Prostate gland (tissue), 2 donors: Measurements from ENCODE around the gene ANKRD35. TPM values are rescaled to one million over a fixed set of nuclear protein-coding genes. Genes with fewer than 3 reads are reported as not detected.
A peak's percentile ranks its signal among the peaks of the same experiment; 100 is the strongest.

ENCODE experiments used
- DNase-seq: peaks from one replicate; pipeline ENCODE4 v3.0.0-alpha.2; 2019; ENCODE audit warnings: low spot score
- H3K27ac ChIP-seq, 2 donors: fragments of 200-600 bp; sonication (generic); 2 replicates each; pipeline ENCODE4 v1.5.1; 2017 to 2019
- H3K27me3 ChIP-seq: fragments of 200-600 bp; sonication (generic); replicated peaks from 2 replicates; pipeline ENCODE4 v1.5.1; 2019; ENCODE audit not compliant: insufficient read depth
- H3K36me3 ChIP-seq, 2 donors: fragments of 200-600 bp; sonication (generic); 1 replicate in 1 of 2; 2 replicates in 1 of 2; pipeline versions ENCODE4 v1.5.1 to v1.8.1; 2017 to 2019
- H3K4me1 ChIP-seq: fragments of 200-600 bp; sonication (generic); replicated peaks from 2 replicates; pipeline ENCODE4 v1.5.1; 2019
- H3K4me3 ChIP-seq, 2 donors: fragments of 200-600 bp; sonication (generic); 2 replicates each; pipeline ENCODE4 v1.5.1; 2017 to 2019
- H3K9me3 ChIP-seq: fragments of 200-600 bp; sonication (generic); 2 replicates; pipeline ENCODE4 v1.5.1; 2017
- POLR2A ChIP-seq: fragments of 450-650 bp; IDR thresholded peaks from one replicate; pipeline ENCODE4 v1.6.1; 2016; ENCODE audit warnings: antibody characterized with exemption, mild to moderate bottlenecking
- POLR2AphosphoS5 ChIP-seq: sonication (generic); formaldehyde crosslinking; IDR thresholded peaks from one replicate; pipeline ENCODE4 v1.6.1; 2017; ENCODE audit warnings: antibody characterized with exemption
- WGBS: methylation state at CpG from one replicate; pipeline ENCODE4 v1.1.5; 2018; 5-methylcytosine and 5-hydroxymethylcytosine counted together
- intact Hi-C: fragments of 100-400 bp; cut with DNase I; formaldehyde crosslinking; loops from one replicate; pipeline ENCODE4 v1.14.2; 2022
- total RNA-seq, 2 donors: library from RNA; depleted of rRNA; stranded (reverse); fragments of >200 nt; gene quantifications; one replicate each; pipeline ENCODE4 v1.1.0, GENCODE V29; 2016
- TF ChIP-seq, protein P1 (sequence below), 4 experiments: fragments of 200-600 bp in 2 of 4; fragments of 450-650 bp in 2 of 4; sonication (generic) in 2 of 4; IDR thresholded peaks; 1 replicate in 3 of 4; 2 replicates in 1 of 4; pipeline ENCODE4 v1.5.1; 2016 to 2019; ENCODE audit warnings: antibody characterized with exemption in 4 of 4, mild to moderate bottlenecking in 2 of 4, moderate library complexity in 2 of 4

ANKRD35 gene
- total RNA-seq, 2 donors from 2014 or later: 6.6 to 7.5 TPM

DNA sequence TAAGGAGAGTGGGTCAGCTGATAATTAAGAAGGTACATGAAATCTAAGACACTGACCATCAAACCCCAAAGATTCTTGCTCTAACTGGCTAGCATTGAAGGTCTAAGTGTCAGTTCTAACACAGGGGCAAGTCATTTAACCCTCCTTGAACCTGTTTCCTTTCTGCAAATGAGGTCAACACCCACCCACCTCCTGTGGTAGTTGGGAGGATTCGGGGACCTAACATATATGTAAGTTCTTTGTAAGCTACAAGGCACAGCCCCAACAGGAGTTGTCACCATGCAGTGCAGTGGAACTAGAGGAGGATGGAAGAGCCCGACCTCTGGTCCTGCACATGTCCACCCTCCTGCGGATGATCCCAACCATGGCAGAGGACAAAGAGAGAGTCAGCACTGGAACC, 37.8 kb downstream of the ANKRD35 start:
- H3K36me3 ChIP-seq: peaks cover 8 to 21% of the 10 kb centered on the region in 2 donors
- no peaks in the 10 kb centered on the region for H3K9me3 ChIP-seq
- no peak overlapping the region for H3K4me3 ChIP-seq
- DNase-seq: no peak
- intact Hi-C loops: loop anchor here (5.0 kb wide), 1 partner anchor 169 kb away; no protein-coding TSS in a partner anchor
- WGBS: 60% methylated on average over 3 of the region's 3 CpGs
- no peaks in the 10 kb centered on the region for H3K27me3 ChIP-seq
- H3K27ac ChIP-seq: no peak overlapping the region
- H3K4me1 ChIP-seq: no peaks in the 10 kb centered on the region
- no peak for TF ChIP-seq POLR2A
- no peak for TF ChIP-seq POLR2AphosphoS5
- TF ChIP-seq, protein P1, sequence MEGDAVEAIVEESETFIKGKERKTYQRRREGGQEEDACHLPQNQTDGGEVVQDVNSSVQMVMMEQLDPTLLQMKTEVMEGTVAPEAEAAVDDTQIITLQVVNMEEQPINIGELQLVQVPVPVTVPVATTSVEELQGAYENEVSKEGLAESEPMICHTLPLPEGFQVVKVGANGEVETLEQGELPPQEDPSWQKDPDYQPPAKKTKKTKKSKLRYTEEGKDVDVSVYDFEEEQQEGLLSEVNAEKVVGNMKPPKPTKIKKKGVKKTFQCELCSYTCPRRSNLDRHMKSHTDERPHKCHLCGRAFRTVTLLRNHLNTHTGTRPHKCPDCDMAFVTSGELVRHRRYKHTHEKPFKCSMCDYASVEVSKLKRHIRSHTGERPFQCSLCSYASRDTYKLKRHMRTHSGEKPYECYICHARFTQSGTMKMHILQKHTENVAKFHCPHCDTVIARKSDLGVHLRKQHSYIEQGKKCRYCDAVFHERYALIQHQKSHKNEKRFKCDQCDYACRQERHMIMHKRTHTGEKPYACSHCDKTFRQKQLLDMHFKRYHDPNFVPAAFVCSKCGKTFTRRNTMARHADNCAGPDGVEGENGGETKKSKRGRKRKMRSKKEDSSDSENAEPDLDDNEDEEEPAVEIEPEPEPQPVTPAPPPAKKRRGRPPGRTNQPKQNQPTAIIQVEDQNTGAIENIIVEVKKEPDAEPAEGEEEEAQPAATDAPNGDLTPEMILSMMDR (IDR thresholded peaks at IDR 0.05): no peak

DNA sequence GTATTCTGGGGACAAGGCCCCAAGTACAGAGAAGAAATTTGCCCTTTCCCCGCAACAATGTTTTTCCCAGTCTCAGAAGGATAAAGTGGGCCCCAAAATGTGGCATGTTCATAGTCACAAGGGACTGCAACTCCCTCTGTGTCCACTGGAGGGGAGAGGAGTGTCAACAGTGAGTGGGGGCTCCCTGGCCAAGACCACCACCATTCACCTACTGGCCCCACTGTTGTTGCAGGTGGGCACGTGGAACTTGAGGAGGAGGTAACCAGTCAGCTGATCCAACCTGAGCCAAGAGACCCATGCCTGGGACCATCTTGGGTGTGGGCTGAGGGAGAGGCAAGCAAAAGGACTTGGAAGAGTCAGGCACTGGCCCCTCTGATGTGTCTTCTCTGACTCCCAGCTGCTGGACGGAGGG, 39.5 kb downstream of the ANKRD35 start:
- H3K27me3 ChIP-seq: no peaks in the 10 kb centered on the region
- H3K27ac ChIP-seq: peak overlapping the region; percentile 55 to 75
- peaks cover 8 to 21% of the 10 kb centered on the region in 2 donors for H3K36me3 ChIP-seq
- no peak for DNase-seq
- peak overlapping the region; percentile 24 to 44 for H3K4me3 ChIP-seq
- TF ChIP-seq POLR2AphosphoS5: no peak
- TF ChIP-seq POLR2A: no peak
- TF ChIP-seq, protein P1 (IDR thresholded peaks at IDR 0.05): peak in 2 of 4 experiments; percentile 48 to 57
- no peaks in the 10 kb centered on the region for H3K4me1 ChIP-seq
- WGBS: 61% methylated on average over 3 of the region's 3 CpGs
- intact Hi-C loops: loop anchor here (5.0 kb wide), 1 partner anchor 171 kb away; no protein-coding TSS in a partner anchor
- H3K9me3 ChIP-seq: no peaks in the 10 kb centered on the region

DNA sequence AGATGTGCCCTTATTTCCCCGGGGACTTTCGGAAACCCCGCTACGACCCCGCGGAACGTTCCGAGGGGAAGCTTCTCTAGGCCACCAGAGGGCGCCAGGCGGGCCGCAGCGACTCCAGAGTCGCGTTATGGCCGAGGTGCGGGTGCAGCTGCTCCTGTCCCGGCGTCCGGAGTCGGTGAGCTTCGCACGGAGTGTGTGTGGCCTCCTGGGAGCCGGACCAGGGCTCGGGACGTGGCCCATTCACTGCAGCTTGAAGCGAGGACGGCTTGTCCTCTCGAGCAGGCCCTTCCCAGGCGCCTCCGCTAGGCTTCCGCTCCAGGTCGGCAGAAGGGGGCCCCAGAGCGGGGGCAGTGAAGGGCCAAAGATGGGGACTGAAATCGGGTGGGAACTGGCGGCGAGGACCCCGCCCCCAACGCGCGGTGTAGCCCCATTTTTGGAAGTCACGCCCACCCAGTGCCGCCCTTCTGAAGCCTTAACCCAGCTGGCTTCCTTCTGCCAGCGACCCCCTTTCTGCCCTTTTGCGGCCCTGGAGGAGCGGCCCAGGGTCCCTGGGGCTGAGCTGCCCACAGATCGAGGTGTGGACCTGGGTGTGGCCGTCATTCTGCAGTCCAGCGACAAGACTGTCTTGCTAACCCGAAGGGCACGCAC, 40.0 kb downstream of the ANKRD35 start, which contains the start of gene NUDT17:
NUDT17 (plus strand) TSS at position 117 of the 648 bp plus-strand sequence; CDS start at position 128, 11 bp downstream.
- intact Hi-C loops: loop anchor here (5.0 kb wide), 1 partner anchor 172 kb away; no protein-coding TSS in a partner anchor
- peaks cover 6 to 16% of the 10 kb centered on the region in 2 donors for H3K36me3 ChIP-seq
- H3K4me3 ChIP-seq: peak within 1 kb of the TSS; percentile 24 to 44
- DNase-seq: peak; percentile 80
- WGBS: 3% methylated on average over 49 of the region's 50 CpGs
- no peaks in the 10 kb centered on the region for H3K27me3 ChIP-seq
- no peaks in the 10 kb centered on the region for H3K9me3 ChIP-seq
- no peaks in the 10 kb centered on the region for H3K4me1 ChIP-seq
- H3K27ac ChIP-seq: peak within 1 kb of the TSS; percentile 55 to 75
- TF ChIP-seq, protein P1 (IDR thresholded peaks at IDR 0.05): peak; percentile 83 to 92 (median 86)
- TF ChIP-seq POLR2AphosphoS5 (peak; percentile 57), POLR2A (no peak)

DNA sequence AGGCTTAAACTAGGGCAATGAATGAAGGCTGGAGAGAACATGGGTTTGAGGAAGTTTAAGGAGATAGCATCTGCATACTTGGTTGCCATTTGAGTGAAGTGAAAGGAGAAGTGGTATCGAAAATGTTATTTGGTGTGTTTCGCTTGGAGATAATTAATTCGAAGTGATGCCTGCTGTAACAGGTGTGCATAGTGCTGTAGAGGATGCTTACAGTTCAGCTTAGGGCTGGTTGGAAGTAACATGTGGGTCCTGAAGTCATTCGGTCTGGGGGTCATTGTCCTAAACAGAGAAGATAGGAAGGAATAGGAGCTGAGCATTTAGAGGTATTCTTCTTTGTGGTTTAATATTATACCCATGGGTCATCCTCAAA, 40.5 kb downstream of the ANKRD35 start:
- no peak for DNase-seq
- intact Hi-C loops: loop anchor here (5.0 kb wide), 1 partner anchor 172 kb away; no protein-coding TSS in a partner anchor
- Histone ChIP-seq H3K27me3 (no peaks in the 10 kb centered on the region), H3K4me3 (peak overlapping the region; percentile 24 to 44), H3K9me3 (no peaks in the 10 kb centered on the region), H3K27ac (peak overlapping the region; percentile 55 to 75), H3K4me1 (no peaks in the 10 kb centered on the region), H3K36me3 (peaks cover 1 to 15% of the 10 kb centered on the region in 2 donors)
- TF ChIP-seq POLR2A (no peak), POLR2AphosphoS5 (no peak)
- TF ChIP-seq, protein P1 (IDR thresholded peaks at IDR 0.05): no peak
- WGBS: 6% methylated on average over 4 of the region's 4 CpGs
